ENCODE measurements around the gene OTUD6A.

OTUD6A gene

DNA sequence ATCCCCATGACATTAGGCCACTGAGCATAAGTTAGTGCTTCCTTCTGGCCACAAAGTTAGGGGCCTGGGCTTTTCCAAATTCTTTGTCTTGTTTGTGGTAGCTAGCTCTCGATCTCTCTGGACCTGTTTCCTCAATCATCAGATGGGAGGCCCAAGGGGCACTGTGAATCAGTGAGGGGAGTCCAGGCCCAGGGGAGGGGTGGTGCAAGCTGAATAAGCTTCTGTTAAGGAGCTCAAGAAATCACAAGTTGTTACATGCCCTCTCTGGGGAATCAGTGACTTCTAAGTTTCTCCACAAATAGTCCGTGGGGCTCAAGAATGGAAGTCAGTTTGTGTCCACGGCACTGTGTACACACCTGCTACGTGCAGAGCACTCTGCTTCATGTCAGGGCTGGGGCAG is 27.6 kb upstream of the OTUD6A start:
- H3K27ac ChIP-seq (ENCODE audit: low read length) = no peak overlapping the region
- H2AFZ ChIP-seq (ENCODE audit: low read depth, low read length) = no peak overlapping the region

DNA sequence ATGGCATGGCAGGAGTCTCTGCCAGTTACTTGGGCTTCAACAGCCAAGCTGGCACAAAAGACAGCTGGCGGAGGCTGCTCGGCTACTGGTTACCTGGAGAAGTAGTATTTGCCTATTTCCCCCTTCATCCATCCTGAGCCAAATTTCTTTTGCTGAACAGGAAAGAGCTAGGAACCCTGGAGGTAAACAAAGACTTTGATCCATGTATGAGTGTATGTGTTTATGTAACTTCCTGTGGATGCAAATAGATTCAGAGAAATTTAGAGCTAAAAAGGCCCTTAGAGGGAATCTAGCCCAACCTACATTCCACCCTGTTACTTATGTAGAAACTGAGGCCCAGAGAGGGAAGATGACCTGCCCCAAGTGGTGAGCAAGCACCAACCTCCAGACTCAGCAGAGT is 23.7 kb upstream of the OTUD6A start:
- H3K79me2 ChIP-seq (ENCODE audit: insufficient read depth, low read length) = no peaks in the 10 kb centered on the region

More for the DNA sequence above, 27.6 kb upstream of the OTUD6A start:
- H3K79me2 ChIP-seq (ENCODE audit: insufficient read depth, low read length) = no peaks in the 10 kb centered on the region
- H3K4me2 ChIP-seq (ENCODE audit: insufficient read depth, low read length) = no peak overlapping the region
- no peaks in the 10 kb centered on the region for H3K27me3 ChIP-seq (ENCODE audit: insufficient read depth, low read length, poor library complexity)
- no peak for TF ChIP-seq EZH2 (IDR thresholded peaks at IDR 0.05; ENCODE audit: borderline replicate concordance, low read depth, low read length, severe bottlenecking)
- TF ChIP-seq, protein P1, sequence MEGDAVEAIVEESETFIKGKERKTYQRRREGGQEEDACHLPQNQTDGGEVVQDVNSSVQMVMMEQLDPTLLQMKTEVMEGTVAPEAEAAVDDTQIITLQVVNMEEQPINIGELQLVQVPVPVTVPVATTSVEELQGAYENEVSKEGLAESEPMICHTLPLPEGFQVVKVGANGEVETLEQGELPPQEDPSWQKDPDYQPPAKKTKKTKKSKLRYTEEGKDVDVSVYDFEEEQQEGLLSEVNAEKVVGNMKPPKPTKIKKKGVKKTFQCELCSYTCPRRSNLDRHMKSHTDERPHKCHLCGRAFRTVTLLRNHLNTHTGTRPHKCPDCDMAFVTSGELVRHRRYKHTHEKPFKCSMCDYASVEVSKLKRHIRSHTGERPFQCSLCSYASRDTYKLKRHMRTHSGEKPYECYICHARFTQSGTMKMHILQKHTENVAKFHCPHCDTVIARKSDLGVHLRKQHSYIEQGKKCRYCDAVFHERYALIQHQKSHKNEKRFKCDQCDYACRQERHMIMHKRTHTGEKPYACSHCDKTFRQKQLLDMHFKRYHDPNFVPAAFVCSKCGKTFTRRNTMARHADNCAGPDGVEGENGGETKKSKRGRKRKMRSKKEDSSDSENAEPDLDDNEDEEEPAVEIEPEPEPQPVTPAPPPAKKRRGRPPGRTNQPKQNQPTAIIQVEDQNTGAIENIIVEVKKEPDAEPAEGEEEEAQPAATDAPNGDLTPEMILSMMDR (IDR thresholded peaks at IDR 0.05; ENCODE audit: borderline replicate concordance, extremely low read depth, low read length, poor library complexity, severe bottlenecking) = no peak
- no peaks in the 10 kb centered on the region for H4K20me1 ChIP-seq (ENCODE audit: insufficient read depth, low read length)
- H3K9ac ChIP-seq (ENCODE audit: low read depth, low read length) = no peak overlapping the region
- H3K9me3 ChIP-seq (ENCODE audit: insufficient read depth, low read length, severe bottlenecking) = no peaks in the 10 kb centered on the region
- H3K4me3 ChIP-seq (ENCODE audit: low read depth in 1 of 2, low read length in 2 of 2) = no peak overlapping the region
- DNase-seq (no peak), ATAC-seq (ENCODE audit: insufficient read depth, low read depth) (no peak)
- H3K36me3 ChIP-seq (ENCODE audit: insufficient read depth, low read length) = no peaks in the 10 kb centered on the region
- H3K4me1 ChIP-seq (ENCODE audit: insufficient read depth, low read length) = no peaks in the 10 kb centered on the region

DNA sequence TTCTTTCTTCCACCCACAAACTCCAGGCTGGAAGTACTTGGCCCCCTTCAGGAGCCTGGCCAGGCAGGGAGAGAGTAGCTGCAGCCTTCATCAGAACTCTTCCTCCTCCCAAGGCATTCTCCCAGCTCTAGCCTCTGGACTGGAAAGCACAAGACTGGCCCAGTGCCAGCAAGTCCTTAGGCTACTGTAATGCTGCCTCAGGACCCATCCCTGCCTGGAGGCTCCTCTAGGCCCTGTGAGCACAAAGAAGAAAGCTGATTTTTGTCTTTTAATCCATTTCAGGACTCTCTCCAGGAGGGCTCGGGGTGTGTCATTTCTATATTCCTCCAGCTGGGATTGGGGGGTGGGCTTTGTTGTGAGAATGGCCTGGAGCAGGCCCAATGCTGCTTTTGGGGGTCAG is 23.3 kb upstream of the OTUD6A start:
- no peaks in the 10 kb centered on the region for H4K20me1 ChIP-seq (ENCODE audit: insufficient read depth, low read length)
- TF ChIP-seq, protein P1 (IDR thresholded peaks at IDR 0.05; ENCODE audit: borderline replicate concordance, extremely low read depth, low read length, poor library complexity, severe bottlenecking) = no peak
- no peak for TF ChIP-seq EZH2 (IDR thresholded peaks at IDR 0.05; ENCODE audit: borderline replicate concordance, low read depth, low read length, severe bottlenecking)
- H3K27me3 ChIP-seq (ENCODE audit: insufficient read depth, low read length, poor library complexity) = no peaks in the 10 kb centered on the region
- H3K79me2 ChIP-seq (ENCODE audit: insufficient read depth, low read length) = no peaks in the 10 kb centered on the region
- DNase-seq (no peak), ATAC-seq (ENCODE audit: insufficient read depth, low read depth) (no peak)
- no peak overlapping the region for H3K4me3 ChIP-seq (ENCODE audit: low read depth in 1 of 2, low read length in 2 of 2)
- H3K4me1 ChIP-seq (ENCODE audit: insufficient read depth, low read length) = no peaks in the 10 kb centered on the region
- H3K27ac ChIP-seq (ENCODE audit: low read length) = no peak overlapping the region
- no peaks in the 10 kb centered on the region for H3K9me3 ChIP-seq (ENCODE audit: insufficient read depth, low read length, severe bottlenecking)
- H3K36me3 ChIP-seq (ENCODE audit: insufficient read depth, low read length) = no peaks in the 10 kb centered on the region
- H3K9ac ChIP-seq (ENCODE audit: low read depth, low read length) = no peak overlapping the region
- no peak overlapping the region for H2AFZ ChIP-seq (ENCODE audit: low read depth, low read length)
- no peak overlapping the region for H3K4me2 ChIP-seq (ENCODE audit: insufficient read depth, low read length)

More for the DNA sequence above, 23.7 kb upstream of the OTUD6A start:
- Histone ChIP-seq H2AFZ (ENCODE audit: low read depth, low read length) (no peak overlapping the region), H3K36me3 (ENCODE audit: insufficient read depth, low read length) (no peaks in the 10 kb centered on the region), H3K4me3 (ENCODE audit: low read depth in 1 of 2, low read length in 2 of 2) (no peak overlapping the region), H3K9ac (ENCODE audit: low read depth, low read length) (no peak overlapping the region), H3K9me3 (ENCODE audit: insufficient read depth, low read length, severe bottlenecking) (no peaks in the 10 kb centered on the region), H3K27me3 (ENCODE audit: insufficient read depth, low read length, poor library complexity) (no peaks in the 10 kb centered on the region), H3K4me1 (ENCODE audit: insufficient read depth, low read length) (no peaks in the 10 kb centered on the region), H4K20me1 (ENCODE audit: insufficient read depth, low read length) (no peaks in the 10 kb centered on the region), H3K4me2 (ENCODE audit: insufficient read depth, low read length) (no peak overlapping the region), H3K27ac (ENCODE audit: low read length) (no peak overlapping the region)
- no peak for DNase-seq
- TF ChIP-seq EZH2 (IDR thresholded peaks at IDR 0.05; ENCODE audit: borderline replicate concordance, low read depth, low read length, severe bottlenecking) = no peak
- TF ChIP-seq, protein P1 (IDR thresholded peaks at IDR 0.05; ENCODE audit: borderline replicate concordance, extremely low read depth, low read length, poor library complexity, severe bottlenecking) = no peak
- no peak for ATAC-seq (ENCODE audit: insufficient read depth, low read depth)

DNA sequence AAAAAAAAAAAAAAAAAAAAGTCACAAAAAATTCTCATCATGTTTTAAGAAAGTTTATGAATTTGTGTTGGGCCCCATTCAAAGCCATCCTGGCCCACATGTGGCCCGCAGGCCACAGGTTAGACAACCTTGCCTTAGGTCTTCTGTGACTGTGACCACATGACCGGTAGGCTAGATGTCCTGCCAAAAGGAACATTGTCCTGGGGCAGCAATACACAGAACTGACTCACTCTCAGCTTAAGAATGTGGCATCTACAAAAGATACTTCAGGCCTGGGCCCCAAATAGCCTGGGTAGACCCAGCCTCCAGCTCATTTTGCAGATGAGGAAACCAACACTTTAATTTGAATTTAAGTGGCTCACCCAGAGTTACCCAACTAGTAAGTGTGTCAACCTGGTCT is 22.5 kb upstream of the OTUD6A start:
- Histone ChIP-seq H3K79me2 (ENCODE audit: insufficient read depth, low read length) (no peaks in the 10 kb centered on the region), H3K9me3 (ENCODE audit: insufficient read depth, low read length, severe bottlenecking) (no peaks in the 10 kb centered on the region), H3K27me3 (ENCODE audit: insufficient read depth, low read length, poor library complexity) (no peaks in the 10 kb centered on the region), H3K4me3 (ENCODE audit: low read depth in 1 of 2, low read length in 2 of 2) (no peak overlapping the region), H3K4me1 (ENCODE audit: insufficient read depth, low read length) (no peaks in the 10 kb centered on the region), H3K9ac (ENCODE audit: low read depth, low read length) (no peak overlapping the region), H4K20me1 (ENCODE audit: insufficient read depth, low read length) (no peaks in the 10 kb centered on the region), H2AFZ (ENCODE audit: low read depth, low read length) (no peak overlapping the region), H3K4me2 (ENCODE audit: insufficient read depth, low read length) (no peak overlapping the region), H3K36me3 (ENCODE audit: insufficient read depth, low read length) (no peaks in the 10 kb centered on the region), H3K27ac (ENCODE audit: low read length) (no peak overlapping the region)
- ATAC-seq (ENCODE audit: insufficient read depth, low read depth) = no peak
- DNase-seq = no peak
- TF ChIP-seq, protein P1 (IDR thresholded peaks at IDR 0.05; ENCODE audit: borderline replicate concordance, extremely low read depth, low read length, poor library complexity, severe bottlenecking) = no peak
- no peak for TF ChIP-seq EZH2 (IDR thresholded peaks at IDR 0.05; ENCODE audit: borderline replicate concordance, low read depth, low read length, severe bottlenecking)

Data from DND-41 (cell line).